Central memory CD8-positive, alpha-beta T cell (primary cell): Measurements from ENCODE around the gene ULBP2.
"Not testable (repeated sequence)": the region's sequence is repeated elsewhere in the genome, so short reads cannot be mapped to it uniquely, and the experiment has no call there.

Experiments used
- ATAC-seq: fragments of 150-1000 bp; cut with Tn5 transposase; replicated peaks from 2 replicates; pipeline ENCODE4 v1.10.0; 2022; ENCODE audit warnings: mild to moderate bottlenecking, moderate FRiP score, moderate number of reproducible peaks; ENCODE audit not compliant: poor library complexity, severe bottlenecking; ENCODE audit errors: extremely low read depth
- DNase-seq, 2 donors: peaks; one replicate each; pipeline ENCODE4 v3.0.0; 2021; ENCODE audit warnings: low spot score in 2 of 2
- H3K27ac Mint-ChIP-seq: one replicate; pipeline ENCODE4 v1.8.0; 2022; ENCODE audit warnings: low read depth, mild to moderate bottlenecking, moderate library complexity, mixed read lengths
- H3K27me3 Mint-ChIP-seq: one replicate; pipeline ENCODE4 v1.8.0; 2022; ENCODE audit warnings: mixed read lengths
- H3K36me3 Mint-ChIP-seq: one replicate; pipeline ENCODE4 v1.8.0; 2022; ENCODE audit warnings: mild to moderate bottlenecking, moderate library complexity, mixed read lengths; ENCODE audit not compliant: insufficient read depth
- H3K4me1 Mint-ChIP-seq: one replicate; pipeline ENCODE4 v1.8.0; 2022; ENCODE audit warnings: mixed read lengths
- H3K4me3 Mint-ChIP-seq: one replicate; pipeline ENCODE4 v1.8.0; 2022; ENCODE audit warnings: mild to moderate bottlenecking, moderate library complexity, mixed read lengths
- H3K9me3 Mint-ChIP-seq: one replicate; pipeline ENCODE4 v1.8.0; 2022; ENCODE audit warnings: mixed read lengths

Gene ULBP2

DNA sequence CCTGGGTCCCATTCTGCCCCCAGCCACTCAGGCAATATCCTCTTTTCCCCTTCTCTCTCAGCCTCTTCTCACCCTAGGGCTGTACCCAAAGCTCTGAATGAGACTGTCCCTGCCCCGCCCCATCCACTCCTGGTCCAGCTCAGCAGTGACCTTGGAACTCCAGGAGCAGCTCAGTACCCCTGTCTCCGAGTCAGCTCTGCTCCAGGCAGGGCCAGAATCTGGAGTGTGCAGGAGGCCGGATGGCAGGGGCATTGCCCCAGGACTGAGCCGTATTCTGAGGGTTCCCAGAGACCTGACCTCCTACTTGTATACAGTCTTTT, 16.9 kb upstream of the ULBP2 start:
- Mint-ChIP-seq H3K27ac (no peak overlapping the region), H3K4me1 (peaks cover 18% of the 10 kb centered on the region), H3K27me3 (peaks cover 100% of the 10 kb centered on the region), H3K36me3 (peaks cover 9% of the 10 kb centered on the region), H3K4me3 (peak overlapping the region; percentile 25), H3K9me3 (no peaks in the 10 kb centered on the region)
- no peak for ATAC-seq
- DNase-seq = no peak

DNA sequence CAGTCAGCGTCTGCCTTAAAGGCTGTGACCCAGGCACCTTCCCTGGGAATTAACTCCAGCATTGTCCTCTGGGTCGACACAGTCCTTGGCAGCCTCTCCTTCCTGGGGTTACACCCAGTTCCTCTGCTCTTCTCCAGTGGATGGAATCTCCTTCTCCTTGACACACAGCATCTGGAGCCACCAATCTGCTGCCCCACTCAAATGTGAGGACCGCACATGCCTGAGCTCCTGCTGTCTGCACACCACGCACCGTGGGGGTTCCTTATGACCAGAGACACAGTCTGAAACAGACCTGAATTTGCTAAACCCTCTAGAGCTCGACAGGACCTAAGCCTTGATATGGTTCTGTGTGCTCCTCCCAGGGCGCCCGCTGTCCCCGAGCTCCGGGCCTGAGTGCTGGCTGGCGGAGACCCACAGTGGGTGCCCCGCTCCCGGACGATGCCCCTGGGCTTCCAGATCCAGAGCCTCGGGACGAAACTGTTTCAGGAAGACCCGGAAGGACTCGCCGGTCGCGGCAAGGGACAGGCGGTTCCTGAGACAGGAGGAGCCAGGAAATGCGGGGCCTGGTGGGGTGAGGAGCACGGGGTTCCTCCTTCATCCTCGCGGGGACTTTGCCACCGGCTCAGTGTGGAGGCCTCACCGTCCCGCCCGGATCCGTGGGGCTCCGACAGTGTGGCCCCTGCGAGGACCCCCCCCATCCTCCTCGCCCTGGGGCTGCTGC, 16.4 kb upstream of the ULBP2 start:
- H3K27me3 Mint-ChIP-seq = peaks cover 100% of the 10 kb centered on the region
- no peaks in the 10 kb centered on the region for H3K9me3 Mint-ChIP-seq
- H3K4me1 Mint-ChIP-seq = peaks cover 18% of the 10 kb centered on the region
- H3K4me3 Mint-ChIP-seq = peak overlapping the region; percentile 25
- H3K36me3 Mint-ChIP-seq = peaks cover 9% of the 10 kb centered on the region
- no peak overlapping the region for H3K27ac Mint-ChIP-seq
- DNase-seq (no peak), ATAC-seq (no peak)

DNA sequence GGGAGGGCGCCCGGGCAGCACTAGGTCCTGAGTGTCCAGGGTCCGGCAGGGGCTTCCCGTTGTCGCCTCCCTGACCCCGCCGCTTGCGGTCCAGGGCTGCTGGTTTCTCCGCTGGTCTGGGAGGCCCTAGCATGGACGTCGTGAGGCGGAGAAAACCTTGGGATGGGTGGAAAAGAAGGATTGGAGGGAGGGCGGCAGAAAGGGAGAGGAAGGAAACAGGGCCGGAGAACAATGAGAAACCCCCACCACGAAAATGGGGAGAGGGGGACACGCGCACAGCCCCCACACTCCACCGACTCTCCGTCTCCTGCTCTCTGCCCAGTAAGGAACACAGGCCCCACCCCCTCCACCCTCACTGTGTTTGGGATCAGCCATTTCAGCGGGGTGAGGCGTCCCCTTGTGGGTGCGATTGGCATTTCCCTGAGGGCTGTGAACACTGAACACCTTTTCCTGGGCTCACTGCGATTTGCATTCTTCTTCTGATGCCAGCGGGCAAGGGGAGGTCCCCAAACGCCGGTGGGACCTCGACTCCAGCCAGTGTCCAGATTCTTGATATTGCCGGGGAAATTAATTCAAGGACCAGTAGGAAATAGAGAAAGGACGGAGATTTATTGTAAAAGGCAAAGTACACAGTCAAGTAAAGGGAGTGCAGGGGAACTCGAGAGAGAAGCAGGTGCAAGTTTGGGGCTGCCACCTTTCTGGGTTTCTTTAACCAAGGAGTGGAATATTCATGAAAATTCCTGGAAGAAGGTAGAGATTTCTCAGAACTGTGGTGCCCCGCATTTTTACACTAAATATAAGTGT, 15.6 kb upstream of the ULBP2 start:
- peak in 1 of 2 donors; percentile 31 for DNase-seq
- Mint-ChIP-seq H3K9me3 (no peaks in the 10 kb centered on the region), H3K27me3 (peaks cover 100% of the 10 kb centered on the region), H3K4me1 (peaks cover 18% of the 10 kb centered on the region), H3K4me3 (peak overlapping the region; percentile 25), H3K36me3 (peaks cover 9% of the 10 kb centered on the region), H3K27ac (no peak overlapping the region)
- peak; percentile 59 for ATAC-seq

DNA sequence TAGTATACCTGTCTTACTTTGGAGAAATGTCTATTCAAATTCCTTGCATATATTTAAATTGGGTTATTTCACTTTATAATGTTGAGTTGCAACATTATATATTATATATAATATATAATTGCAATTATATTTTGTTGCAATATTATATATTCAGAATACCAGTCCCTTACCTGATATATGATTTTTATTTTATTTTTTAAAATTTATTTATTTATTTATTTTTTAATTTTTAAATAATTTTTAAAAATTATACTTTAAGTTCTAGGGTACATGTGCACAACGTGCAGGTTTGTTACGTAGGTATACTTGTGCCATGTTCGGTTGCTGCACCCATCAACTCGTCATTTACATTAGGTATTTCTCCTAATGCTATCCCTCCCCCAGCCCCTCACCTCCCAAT, 14.8 kb upstream of the ULBP2 start:
- not testable (repeated sequence) for H3K9me3 Mint-ChIP-seq, H3K36me3 Mint-ChIP-seq, ATAC-seq, DNase-seq, H3K4me3 Mint-ChIP-seq, H3K27ac Mint-ChIP-seq
- peaks cover 100% of the 10 kb centered on the region for H3K27me3 Mint-ChIP-seq
- peaks cover 18% of the 10 kb centered on the region for H3K4me1 Mint-ChIP-seq

- H3K27ac Mint-ChIP-seq = no peak overlapping the region
- no peaks in the 10 kb centered on the region for H3K9me3 Mint-ChIP-seq
- peaks cover 5% of the 10 kb centered on the region for H3K36me3 Mint-ChIP-seq
- H3K4me3 Mint-ChIP-seq = no peak overlapping the region
- ATAC-seq (no peak), DNase-seq (no peak)
- peaks cover 100% of the 10 kb centered on the region for H3K27me3 Mint-ChIP-seq
- peaks cover 6% of the 10 kb centered on the region for H3K4me1 Mint-ChIP-seq
Measured at GRCh38 chr6:149929422-149929821, 12.4 kb upstream of the ULBP2 start.

- Mint-ChIP-seq H3K27me3 (peaks cover 100% of the 10 kb centered on the region), H3K9me3 (no peaks in the 10 kb centered on the region), H3K27ac (no peak overlapping the region), H3K4me3 (no peak overlapping the region), H3K4me1 (peaks cover under 1% of the 10 kb centered on the region), H3K36me3 (peaks cover 5% of the 10 kb centered on the region)
- no peak for DNase-seq
- ATAC-seq = no peak
Measured at GRCh38 chr6:149931501-149931900, 10.3 kb upstream of the ULBP2 start.

- ATAC-seq (no peak), DNase-seq (no peak)
- Mint-ChIP-seq H3K27ac (no peak overlapping the region), H3K4me3 (no peak overlapping the region), H3K36me3 (peaks cover 2% of the 10 kb centered on the region), H3K27me3 (peaks cover 100% of the 10 kb centered on the region), H3K9me3 (no peaks in the 10 kb centered on the region), H3K4me1 (no peaks in the 10 kb centered on the region)
Measured at GRCh38 chr6:149933036-149933435, 8.8 kb upstream of the ULBP2 start.

DNA sequence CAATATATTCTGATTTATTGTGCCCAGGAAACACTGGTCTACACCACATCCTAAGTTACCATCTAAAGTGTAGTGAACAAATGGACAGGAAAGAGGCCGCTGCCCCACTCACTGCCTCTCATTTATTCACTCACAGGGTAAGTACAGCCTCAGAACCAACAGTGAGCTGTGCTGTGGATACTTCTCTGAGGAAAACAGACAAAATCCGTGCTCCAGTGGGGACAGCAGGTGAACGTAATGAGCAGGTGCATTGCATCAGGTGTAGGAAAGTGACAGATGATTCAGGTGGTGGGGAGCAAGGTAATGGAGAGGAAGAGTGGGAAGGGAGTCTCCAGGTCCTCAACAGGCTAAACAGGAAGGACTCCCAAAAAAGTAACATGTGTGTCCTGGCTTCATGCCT, 8.4 kb upstream of the ULBP2 start:
- Mint-ChIP-seq H3K9me3 (no peaks in the 10 kb centered on the region), H3K36me3 (peaks cover 3% of the 10 kb centered on the region), H3K4me3 (no peak overlapping the region), H3K27me3 (peaks cover 100% of the 10 kb centered on the region), H3K4me1 (peaks cover 4% of the 10 kb centered on the region), H3K27ac (no peak overlapping the region)
- ATAC-seq (no peak), DNase-seq (no peak)

DNA sequence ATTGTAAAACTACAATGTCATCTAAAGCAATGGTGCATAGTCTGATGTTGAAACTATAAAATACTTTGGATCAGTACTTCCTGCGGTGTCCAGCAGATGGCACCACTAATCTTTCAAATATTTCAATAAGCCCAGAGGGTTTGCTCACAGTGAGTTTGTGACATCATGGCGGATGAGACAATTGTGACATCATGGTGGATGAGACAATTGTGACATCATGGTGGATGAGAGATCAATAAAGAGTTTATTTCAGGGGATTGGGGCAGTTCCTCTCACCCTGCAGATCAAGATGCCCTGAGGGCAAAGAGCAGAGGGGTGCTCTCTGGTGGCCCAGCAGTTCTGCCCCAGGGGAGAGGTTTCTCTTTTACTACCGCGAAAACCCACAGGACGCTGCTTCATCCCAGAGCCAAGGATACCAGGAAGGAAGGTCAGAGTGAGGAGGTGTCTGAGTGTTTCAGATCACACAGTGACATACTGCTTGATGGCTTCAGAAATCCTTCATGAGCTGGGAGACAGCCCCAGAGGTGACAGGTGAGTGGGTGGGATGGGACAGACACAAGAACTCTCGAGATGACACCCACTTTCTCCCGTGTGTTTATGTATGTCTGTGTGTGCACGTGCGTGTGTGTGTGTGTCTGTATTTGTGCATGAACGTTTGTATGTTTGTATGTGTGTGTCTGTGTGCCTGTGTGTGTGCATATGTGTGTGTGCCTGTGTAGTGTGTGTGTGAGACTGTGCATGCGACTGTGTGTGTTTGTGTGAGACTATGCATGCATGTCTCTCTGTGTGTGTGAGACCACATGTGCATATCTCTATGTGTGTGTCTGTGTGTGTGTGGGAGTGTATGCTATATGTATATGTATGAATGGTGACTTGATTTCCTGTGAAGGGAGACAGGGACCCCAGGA, 7.3 kb upstream of the ULBP2 start:
- DNase-seq = peak; percentile 65 to 67
- Mint-ChIP-seq H3K36me3 (peaks cover 8% of the 10 kb centered on the region), H3K27ac (no peak overlapping the region), H3K4me3 (no peak overlapping the region), H3K4me1 (peaks cover 14% of the 10 kb centered on the region), H3K27me3 (peaks cover 100% of the 10 kb centered on the region), H3K9me3 (no peaks in the 10 kb centered on the region)
- peak; percentile 50 for ATAC-seq

GRCh38 chr6:149935246-149935645, 6.6 kb upstream of the ULBP2 start:
- peak in 1 of 2 donors; percentile 11 for DNase-seq
- Mint-ChIP-seq H3K36me3 (peaks cover 10% of the 10 kb centered on the region), H3K4me3 (no peak overlapping the region), H3K9me3 (no peaks in the 10 kb centered on the region), H3K4me1 (peaks cover 15% of the 10 kb centered on the region), H3K27ac (no peak overlapping the region), H3K27me3 (peaks cover 100% of the 10 kb centered on the region)
- ATAC-seq = no peak

DNA sequence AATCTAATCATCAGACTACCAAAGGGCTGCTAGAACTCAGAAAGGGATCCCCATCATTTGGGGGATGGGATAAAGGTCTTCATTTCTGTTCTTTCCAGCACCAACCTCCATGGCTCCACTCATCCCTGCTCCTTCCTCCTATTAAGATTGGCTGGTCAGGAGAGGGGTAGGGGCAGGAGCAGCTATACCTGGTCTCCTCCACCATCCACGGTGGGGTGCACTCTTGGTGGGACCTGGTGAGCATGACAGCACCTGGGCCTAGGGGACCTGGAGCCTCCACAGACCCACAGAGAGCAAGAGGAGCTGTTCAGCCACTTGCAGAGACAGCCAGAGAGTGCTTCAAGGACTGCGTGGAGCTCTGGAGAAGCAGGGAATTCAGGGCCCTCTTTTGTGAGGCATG, 6.1 kb upstream of the ULBP2 start:
- Mint-ChIP-seq H3K4me3 (no peak overlapping the region), H3K4me1 (peaks cover 15% of the 10 kb centered on the region), H3K27ac (no peak overlapping the region), H3K27me3 (peaks cover 100% of the 10 kb centered on the region), H3K36me3 (peaks cover 10% of the 10 kb centered on the region), H3K9me3 (no peaks in the 10 kb centered on the region)
- DNase-seq (peak in 1 of 2 donors; percentile 11), ATAC-seq (no peak)

- Mint-ChIP-seq H3K9me3 (no peaks in the 10 kb centered on the region), H3K27me3 (peaks cover 91% of the 10 kb centered on the region), H3K36me3 (peaks cover 14% of the 10 kb centered on the region), H3K27ac (no peak overlapping the region), H3K4me1 (peaks cover 22% of the 10 kb centered on the region), H3K4me3 (no peak overlapping the region)
- peak in 1 of 2 donors; percentile 8 for DNase-seq
- ATAC-seq = no peak
Measured at GRCh38 chr6:149936743-149937142, 5.1 kb upstream of the ULBP2 start.
